Activated CD8-positive, alpha-beta memory T cell treated with anti-CD3 and anti-CD28 coated beads, Interleukin-2, amount 50 U/mL, for 4 hours (primary cell): ENCODE results near the gene GPR4.
"Not testable (repeated sequence)": the region's sequence is repeated elsewhere in the genome, so short reads cannot be mapped to it uniquely, and the experiment has no call there.

Experiments
- DNase-seq: peaks from one replicate; pipeline ENCODE4 v3.0.0-alpha.2; 2020

GPR4 gene

DNA sequence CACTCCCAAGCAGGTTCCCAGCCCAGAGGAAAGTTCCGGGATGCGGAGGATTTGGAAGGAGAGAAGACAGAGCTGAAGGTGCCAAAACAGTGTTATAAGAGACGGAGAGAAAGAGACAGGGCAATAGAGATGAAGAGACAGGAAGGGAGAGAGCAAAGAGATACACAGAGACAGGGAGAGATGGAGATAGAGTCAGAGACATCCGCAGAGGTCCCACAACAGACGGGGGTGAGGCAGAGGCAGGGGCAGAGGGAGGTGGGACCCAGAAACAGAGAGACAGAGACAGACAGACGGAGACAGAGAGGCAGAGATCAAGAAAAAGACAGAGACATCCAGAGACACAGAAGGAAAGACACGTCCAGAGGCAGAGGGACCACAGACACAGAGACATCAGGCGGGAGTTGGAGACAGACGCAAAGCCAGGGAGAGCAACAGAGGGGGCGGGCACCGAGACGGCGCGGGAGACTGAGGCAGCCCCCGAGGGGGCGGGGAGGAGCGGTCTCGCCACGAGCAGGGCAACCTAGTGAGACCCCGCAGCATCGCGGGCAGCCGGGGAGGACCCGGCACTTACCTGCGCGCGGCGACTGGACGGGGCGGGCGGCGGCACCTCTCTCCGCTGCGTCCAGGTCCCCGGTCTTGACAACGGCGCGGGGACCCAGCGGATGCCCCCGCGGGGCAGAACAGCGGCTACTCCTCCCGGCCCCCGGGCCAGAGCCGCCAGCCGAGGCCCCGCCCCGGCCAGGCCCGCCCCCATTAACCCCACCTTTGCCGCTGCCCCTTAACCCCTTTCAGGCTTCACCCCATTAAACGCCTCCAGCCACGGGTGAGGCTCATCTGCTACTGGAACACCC lies at the start of gene GPR4:
Gene GPR4 (minus strand): TSS at position 689 of the 851 bp plus-strand sequence. CDS start 10,346 bp downstream, outside the sequence.
- DNase-seq: no peak

GRCh38 chr19:45650722-45651121 lies 48.7 kb upstream of the GPR4 start:
- no peak for DNase-seq

DNA sequence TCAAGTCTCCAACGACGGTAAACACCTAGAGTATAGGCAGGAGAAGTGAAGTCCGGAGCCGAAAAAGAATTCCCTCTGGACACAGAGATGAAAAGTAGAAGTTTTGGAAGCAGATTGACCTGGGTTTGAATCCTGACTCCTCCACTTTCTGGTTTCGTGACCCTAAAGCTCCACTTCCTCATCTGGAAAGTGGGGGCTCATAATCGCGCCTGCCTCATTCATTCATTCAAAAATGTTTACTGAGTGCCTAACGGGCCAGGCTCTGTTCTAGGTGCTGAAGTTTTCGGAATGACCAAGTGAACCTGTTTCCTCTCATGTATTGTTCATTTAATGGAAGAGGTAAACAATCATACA lies 44.3 kb upstream of the GPR4 start:
- no peak for DNase-seq

- peak; percentile 61 for DNase-seq
Measured at GRCh38 chr19:45645631-45646344, 43.8 kb upstream of the GPR4 start.

DNA sequence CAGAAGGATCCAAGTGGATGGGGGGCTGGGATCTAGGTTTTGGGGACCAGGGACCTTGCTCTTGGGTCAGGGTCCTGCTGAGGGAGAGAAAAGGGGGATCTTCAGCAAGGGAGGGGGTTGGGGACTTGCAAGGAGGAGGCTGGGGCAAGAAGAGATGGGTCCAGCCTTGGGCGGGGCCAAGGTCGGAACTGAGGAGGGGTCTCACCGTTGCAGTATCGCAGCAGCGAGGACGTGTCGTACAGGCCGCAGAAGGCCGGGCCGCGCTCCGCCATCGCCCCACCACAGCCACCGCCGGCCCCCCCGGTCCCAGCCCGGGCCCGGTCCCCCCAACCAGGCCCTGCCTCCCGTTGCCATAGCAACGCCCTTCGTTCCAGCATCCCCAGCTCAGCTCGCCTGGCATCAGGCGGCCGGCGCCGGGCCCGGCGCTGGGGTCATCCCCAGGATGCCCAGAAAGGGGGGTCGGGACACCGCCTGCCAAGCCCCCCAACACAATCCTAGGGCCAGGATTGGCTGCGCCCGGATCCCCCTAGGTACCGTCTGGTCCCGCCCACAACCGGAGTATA lies 43.1 kb upstream of the GPR4 start:
- DNase-seq: no peak

DNA sequence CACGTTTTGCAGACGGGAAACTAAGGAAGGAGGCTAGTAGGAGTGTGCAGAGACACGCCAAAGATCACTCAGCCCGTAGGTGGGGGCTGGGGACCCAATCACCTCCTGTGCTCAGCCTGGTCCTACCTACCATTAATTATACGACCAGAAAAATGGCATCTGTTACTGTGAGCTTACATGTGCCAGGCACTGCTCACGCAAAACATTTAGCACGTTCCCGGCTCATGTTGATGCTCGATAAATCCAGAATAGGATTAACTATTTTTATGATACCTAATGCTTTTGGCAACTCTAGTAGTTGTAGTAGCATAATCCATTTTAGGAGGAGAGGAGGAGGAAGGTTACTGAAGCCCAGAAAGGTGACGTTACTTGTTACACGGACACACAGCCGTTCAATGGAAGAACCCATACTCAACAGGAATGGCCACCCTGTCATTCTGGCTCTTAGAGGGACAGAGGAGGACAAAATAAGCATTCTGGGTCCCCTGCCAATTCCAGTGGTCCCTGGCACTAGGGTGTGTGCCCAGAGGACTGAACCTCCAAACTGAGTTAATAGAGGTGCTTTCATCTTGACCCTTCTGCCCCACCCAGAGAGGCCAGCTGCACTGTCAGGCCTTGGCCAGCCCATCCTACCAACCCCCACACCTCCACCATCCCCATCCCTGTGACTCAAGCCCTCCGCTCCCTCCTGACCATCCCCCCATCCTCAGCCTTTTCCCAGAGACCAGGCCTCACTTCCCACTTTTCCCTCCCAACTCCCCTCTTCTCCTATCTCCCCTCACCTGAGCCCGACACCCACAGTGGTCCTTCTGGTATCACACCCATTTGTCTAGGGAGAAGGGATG lies 42.1 kb upstream of the GPR4 start:
- no peak for DNase-seq

DNA sequence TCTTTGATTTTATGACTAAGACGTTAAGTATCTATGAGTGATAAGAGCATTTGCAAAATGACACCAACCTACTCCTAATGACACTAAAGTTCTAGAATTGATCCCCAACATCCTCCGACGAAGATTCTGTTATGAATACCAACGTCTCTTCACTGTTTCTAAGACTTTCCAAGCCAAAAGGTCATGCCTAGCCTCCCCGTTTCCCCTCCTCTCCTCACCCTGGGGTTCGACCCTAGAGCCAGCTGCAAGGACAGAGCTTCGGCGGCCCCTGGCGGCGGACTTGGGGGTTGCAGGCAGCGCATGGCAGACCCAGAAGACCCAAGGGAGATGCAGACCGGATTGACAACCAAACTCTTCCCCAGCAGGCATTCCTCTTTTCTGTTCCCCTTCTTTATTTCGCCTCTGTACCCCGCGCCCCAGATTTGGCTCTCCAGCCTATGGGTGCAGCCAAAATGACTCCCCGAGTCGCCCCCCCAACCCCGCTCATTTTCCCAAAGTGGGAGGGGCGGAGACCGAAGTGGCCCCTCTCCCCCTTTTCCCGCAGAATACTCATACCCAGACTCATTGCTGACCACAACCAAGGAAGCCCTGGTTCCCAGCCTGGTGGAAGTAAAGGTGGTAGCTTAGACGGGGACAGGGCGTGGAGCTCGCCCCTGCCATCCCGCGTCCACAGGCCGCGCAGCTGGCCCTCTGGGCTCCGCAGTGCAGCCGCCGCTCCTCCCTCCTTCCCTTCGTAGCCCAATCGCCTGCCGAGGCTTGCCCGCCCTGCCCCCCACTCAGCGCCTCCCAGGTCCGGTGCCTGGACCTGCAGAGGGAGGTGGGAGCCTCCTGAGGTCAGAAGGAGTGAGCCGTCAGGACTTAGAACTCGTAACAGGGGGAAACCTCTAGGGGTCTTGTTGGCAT lies 41.3 kb upstream of the GPR4 start:
- DNase-seq: peak; percentile 96

GRCh38 chr19:45641274-45642105 lies 39.5 kb upstream of the GPR4 start:
- peak; percentile 59 for DNase-seq

GRCh38 chr19:45640849-45641273 lies 38.8 kb upstream of the GPR4 start:
- DNase-seq: peak; percentile 41

- DNase-seq: peak; percentile 52
Measured at GRCh38 chr19:45638930-45639729, 37.1 kb upstream of the GPR4 start, which contains the start of gene EML2. EML2 (minus strand) TSS chr19:45639397; CDS start chr19:45639376, 21 bp downstream.

GRCh38 chr19:45637890-45638667 lies 36.1 kb upstream of the GPR4 start:
- no peak for DNase-seq

DNA sequence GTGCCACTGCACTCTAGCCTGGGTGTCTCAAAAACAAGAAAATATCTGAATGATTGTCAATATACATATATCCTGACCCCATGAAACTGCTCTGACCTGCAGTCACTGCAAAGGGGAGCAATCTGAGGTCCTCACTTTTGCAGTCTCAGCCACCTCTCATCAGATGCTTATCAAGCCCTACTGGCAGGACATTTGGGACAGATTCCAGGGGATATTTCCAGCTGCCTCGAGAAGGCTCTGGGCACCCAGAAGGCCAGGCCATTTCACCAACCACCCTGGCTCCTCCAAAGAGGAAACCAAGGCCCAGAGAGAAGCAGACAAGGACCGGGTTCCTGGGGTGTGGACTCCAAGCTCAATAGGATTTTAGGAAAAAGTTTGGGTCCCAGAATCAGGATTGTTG lies 34.9 kb upstream of the GPR4 start:
- no peak for DNase-seq

DNA sequence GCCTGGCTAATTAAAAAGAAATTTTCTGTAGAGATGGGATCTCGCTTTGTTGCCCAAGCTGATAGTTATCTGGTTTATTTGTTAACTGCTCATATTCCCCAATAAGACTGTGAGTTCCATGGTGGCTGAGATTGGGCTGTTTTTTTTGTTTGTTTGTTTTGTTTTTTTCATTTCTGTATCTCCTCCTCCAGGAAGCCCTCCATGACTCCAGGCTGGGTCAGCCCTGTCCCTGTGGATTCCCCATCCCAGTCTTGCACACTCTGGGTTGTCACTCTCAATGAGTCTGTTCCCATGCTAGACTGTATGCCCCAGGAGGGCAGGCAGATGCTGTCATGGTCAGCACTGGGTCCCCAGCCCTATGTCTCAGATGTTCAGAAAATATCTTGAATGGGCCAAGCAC lies 34.3 kb upstream of the GPR4 start:
- no peak for DNase-seq

DNA sequence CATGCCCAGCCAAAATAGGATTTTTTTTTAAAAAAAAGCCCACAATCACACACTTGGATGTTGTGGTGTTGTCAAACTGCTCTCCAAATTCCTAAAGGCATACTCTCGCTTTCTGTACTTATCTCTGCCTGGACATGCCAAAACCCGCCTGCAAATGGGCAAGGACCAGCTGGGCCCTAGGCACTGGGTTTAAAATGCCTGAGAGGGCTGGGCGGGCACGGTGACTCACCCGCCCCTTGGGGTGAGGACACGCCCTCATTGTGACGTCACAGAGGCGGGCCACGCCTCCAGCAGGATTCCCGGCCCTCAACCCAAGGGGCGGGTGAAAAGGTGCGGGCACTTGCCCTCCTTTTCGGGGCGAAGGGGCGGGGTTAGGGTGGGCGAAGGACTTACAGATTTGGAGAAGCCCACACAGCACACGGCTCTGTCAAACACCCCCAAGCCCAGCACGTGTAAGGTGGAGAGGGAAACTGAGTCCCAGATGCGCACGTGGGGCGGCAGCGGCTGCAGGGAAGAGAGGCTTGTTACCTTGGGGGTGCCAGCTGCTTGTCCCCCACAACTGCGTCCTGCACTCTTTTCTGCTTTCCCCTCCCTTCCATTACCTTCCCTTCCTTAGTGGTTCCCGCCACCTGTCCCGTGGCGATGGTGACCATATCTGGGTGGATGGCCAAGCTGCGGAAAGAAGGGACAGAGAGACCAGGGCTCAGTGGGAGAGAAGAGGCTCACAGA lies 30.6 kb upstream of the GPR4 start:
- DNase-seq: peak; percentile 45

DNA sequence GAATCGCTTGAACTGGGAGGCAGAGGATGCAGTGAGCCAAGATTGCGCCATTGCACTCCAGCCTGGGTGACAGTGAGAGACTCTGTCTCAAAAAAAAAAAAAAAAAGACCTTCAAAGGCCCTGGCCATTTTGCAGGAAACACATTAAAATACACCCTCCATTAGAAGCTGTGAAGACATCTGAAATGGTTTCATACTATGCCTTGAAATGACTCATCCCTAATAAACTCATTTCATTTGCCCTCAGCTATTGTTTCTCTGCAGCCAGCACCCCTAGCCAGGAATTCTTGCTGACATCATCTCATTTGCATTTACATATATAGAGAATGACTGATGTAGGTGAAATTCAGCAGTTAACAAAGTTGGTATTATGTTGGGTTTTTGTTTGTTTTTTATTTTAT lies 28.5 kb upstream of the GPR4 start:
- no peak for DNase-seq

GRCh38 chr19:45629704-45630103 lies 27.7 kb upstream of the GPR4 start:
- DNase-seq: no peak

DNA sequence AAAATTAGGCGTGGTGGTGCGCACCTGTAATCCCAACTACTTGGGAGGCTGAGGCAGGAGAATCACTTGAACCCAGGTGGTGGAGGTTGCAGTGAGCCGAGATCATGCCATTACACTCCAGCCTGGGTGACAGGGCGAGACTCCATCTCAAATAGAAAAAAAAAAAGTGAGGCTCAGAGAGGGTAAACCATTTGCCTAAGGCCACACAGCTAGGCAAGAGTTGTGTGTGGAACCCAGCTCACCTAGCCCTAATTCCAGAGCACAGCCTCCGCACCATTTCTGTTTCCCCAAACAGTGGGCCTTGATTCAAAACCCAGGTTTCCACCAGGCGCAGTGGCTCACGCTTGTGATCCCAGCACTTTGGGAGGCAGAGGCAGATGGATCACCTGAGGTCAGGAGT lies 26.2 kb upstream of the GPR4 start:
- not testable (repeated sequence) for DNase-seq

- no peak for DNase-seq
Measured at GRCh38 chr19:45623984-45624383, 22.0 kb upstream of the GPR4 start.
